ENCODE measurements around the gene SFRP5. TPM values are rescaled to one million over a fixed set of nuclear protein-coding genes. Genes with fewer than 3 reads are reported as not detected.
A peak's percentile ranks its signal among the peaks of the same experiment; 100 is the strongest.

Gene SFRP5
- total and polyA plus RNA-seq, 2 of the 13 experiments (the other 11 are each of a cell fraction or from before 2014, with no cell fraction given) = 0.32 to 1.7 TPM

DNA sequence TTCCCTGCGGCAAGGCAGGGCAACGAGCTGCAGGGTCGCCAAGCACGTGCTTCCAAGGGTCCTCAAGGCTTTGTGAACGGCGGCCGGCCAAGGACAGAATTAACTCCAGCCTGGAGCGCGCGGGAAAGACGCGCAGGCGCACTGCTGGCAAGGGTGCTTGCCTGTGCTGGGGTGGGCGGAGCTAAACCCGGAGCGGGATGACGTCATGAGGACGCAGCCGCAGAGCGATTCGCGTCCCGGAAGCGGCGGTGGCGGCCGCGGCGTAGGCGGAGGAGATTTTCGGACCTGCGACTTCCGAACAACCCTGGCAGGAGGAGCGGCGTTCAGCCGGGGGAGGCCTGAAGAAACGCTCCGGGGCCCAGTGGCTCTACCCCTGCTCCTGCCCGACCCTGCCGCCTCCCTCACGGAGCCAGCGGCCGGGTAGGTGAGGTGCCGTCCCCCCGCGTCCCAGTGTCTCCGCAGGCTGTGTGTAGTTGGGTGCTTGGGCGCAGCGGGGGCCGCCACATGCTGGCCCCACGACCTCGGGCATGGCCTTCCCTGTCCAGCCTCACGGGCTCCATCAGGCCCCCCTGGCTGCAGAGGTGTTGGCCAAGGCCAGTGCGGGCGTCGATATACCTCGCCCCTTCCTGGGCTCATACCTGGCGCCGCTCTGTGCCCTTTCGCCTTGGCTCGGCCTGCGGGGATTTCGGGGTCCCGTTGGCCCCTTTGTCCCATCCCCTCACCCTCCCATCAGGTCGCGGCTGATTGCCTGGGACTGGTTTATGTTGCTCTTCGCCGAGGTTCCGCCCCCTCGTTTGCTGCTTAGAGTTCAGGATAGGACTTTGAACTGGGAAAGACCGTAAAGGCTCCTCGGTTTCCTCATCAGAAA is 34.7 kb downstream of the SFRP5 start, which contains the start of gene ZFYVE27 (continued):
- TF ChIP-seq, protein P1, sequence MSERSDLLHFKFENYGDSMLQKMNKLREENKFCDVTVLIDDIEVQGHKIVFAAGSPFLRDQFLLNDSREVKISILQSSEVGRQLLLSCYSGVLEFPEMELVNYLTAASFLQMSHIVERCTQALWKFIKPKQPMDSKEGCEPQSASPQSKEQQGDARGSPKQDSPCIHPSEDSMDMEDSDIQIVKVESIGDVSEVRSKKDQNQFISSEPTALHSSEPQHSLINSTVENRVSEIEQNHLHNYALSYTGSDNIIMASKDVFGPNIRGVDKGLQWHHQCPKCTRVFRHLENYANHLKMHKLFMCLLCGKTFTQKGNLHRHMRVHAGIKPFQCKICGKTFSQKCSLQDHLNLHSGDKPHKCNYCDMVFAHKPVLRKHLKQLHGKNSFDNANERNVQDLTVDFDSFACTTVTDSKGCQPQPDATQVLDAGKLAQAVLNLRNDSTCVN (CRISPR knock-in tag; IDR thresholded peaks at IDR 0.05; ENCODE audit: borderline replicate concordance) = peak; percentile 71
- TF ChIP-seq FOXA1 (IDR thresholded peaks at IDR 0.05) (no peak), FOXA1 (CRISPR knock-in tag; IDR thresholded peaks at IDR 0.05) (0 out of 2 replicates have a peak, but pooled peaks have one; percentile 5), MTA1 (CRISPR knock-in tag; IDR thresholded peaks at IDR 0.05; ENCODE audit: borderline replicate concordance) (no peak; the same call in 1 of the 2 replicates), KAT7 (CRISPR knock-in tag; IDR thresholded peaks at IDR 0.05; ENCODE audit: borderline replicate concordance) (peak; percentile 89), KLF6 (CRISPR knock-in tag; IDR thresholded peaks at IDR 0.05) (peak; percentile 99), CBX2 (IDR thresholded peaks at IDR 0.05; ENCODE audit: low read depth, low read length) (no peak), CBX2 (CRISPR knock-in tag; IDR thresholded peaks at IDR 0.05; ENCODE audit: low read depth) (0 out of 2 replicates have a peak, but pooled peaks have one; percentile 76), TBX2 (CRISPR knock-in tag; IDR thresholded peaks at IDR 0.05; ENCODE audit: borderline replicate concordance) (peak; percentile 85), ZSCAN31 (CRISPR knock-in tag; IDR thresholded peaks at IDR 0.05; ENCODE audit: low read depth) (peak; percentile 83; the same call in 1 of the 2 replicates), ZNF775 (CRISPR knock-in tag; IDR thresholded peaks at IDR 0.05; ENCODE audit: borderline replicate concordance) (0 out of 2 replicates have a peak, but pooled peaks have one; percentile 67), ZNF350 (CRISPR knock-in tag; IDR thresholded peaks at IDR 0.05; ENCODE audit: borderline replicate concordance, low read depth) (peak; percentile 85)
- TF ChIP-seq, protein P2, sequence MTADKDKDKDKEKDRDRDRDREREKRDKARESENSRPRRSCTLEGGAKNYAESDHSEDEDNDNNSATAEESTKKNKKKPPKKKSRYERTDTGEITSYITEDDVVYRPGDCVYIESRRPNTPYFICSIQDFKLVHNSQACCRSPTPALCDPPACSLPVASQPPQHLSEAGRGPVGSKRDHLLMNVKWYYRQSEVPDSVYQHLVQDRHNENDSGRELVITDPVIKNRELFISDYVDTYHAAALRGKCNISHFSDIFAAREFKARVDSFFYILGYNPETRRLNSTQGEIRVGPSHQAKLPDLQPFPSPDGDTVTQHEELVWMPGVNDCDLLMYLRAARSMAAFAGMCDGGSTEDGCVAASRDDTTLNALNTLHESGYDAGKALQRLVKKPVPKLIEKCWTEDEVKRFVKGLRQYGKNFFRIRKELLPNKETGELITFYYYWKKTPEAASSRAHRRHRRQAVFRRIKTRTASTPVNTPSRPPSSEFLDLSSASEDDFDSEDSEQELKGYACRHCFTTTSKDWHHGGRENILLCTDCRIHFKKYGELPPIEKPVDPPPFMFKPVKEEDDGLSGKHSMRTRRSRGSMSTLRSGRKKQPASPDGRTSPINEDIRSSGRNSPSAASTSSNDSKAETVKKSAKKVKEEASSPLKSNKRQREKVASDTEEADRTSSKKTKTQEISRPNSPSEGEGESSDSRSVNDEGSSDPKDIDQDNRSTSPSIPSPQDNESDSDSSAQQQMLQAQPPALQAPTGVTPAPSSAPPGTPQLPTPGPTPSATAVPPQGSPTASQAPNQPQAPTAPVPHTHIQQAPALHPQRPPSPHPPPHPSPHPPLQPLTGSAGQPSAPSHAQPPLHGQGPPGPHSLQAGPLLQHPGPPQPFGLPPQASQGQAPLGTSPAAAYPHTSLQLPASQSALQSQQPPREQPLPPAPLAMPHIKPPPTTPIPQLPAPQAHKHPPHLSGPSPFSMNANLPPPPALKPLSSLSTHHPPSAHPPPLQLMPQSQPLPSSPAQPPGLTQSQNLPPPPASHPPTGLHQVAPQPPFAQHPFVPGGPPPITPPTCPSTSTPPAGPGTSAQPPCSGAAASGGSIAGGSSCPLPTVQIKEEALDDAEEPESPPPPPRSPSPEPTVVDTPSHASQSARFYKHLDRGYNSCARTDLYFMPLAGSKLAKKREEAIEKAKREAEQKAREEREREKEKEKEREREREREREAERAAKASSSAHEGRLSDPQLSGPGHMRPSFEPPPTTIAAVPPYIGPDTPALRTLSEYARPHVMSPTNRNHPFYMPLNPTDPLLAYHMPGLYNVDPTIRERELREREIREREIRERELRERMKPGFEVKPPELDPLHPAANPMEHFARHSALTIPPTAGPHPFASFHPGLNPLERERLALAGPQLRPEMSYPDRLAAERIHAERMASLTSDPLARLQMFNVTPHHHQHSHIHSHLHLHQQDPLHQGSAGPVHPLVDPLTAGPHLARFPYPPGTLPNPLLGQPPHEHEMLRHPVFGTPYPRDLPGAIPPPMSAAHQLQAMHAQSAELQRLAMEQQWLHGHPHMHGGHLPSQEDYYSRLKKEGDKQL (CRISPR knock-in tag; IDR thresholded peaks at IDR 0.05; ENCODE audit: low read depth) = peak; percentile 63; the same call in 1 of the 2 replicates
- TF ChIP-seq, protein P3, sequence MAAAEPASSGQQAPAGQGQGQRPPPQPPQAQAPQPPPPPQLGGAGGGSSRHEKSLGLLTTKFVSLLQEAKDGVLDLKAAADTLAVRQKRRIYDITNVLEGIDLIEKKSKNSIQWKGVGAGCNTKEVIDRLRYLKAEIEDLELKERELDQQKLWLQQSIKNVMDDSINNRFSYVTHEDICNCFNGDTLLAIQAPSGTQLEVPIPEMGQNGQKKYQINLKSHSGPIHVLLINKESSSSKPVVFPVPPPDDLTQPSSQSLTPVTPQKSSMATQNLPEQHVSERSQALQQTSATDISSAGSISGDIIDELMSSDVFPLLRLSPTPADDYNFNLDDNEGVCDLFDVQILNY (CRISPR knock-in tag; conservative IDR thresholded peaks at IDR 0.05) = peak; percentile 86
- TF ChIP-seq, protein P4, sequence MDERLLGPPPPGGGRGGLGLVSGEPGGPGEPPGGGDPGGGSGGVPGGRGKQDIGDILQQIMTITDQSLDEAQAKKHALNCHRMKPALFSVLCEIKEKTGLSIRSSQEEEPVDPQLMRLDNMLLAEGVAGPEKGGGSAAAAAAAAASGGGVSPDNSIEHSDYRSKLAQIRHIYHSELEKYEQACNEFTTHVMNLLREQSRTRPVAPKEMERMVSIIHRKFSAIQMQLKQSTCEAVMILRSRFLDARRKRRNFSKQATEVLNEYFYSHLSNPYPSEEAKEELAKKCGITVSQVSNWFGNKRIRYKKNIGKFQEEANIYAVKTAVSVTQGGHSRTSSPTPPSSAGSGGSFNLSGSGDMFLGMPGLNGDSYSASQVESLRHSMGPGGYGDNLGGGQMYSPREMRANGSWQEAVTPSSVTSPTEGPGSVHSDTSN (CRISPR knock-in tag; IDR thresholded peaks at IDR 0.05) = no peak
- TF ChIP-seq, protein P5, sequence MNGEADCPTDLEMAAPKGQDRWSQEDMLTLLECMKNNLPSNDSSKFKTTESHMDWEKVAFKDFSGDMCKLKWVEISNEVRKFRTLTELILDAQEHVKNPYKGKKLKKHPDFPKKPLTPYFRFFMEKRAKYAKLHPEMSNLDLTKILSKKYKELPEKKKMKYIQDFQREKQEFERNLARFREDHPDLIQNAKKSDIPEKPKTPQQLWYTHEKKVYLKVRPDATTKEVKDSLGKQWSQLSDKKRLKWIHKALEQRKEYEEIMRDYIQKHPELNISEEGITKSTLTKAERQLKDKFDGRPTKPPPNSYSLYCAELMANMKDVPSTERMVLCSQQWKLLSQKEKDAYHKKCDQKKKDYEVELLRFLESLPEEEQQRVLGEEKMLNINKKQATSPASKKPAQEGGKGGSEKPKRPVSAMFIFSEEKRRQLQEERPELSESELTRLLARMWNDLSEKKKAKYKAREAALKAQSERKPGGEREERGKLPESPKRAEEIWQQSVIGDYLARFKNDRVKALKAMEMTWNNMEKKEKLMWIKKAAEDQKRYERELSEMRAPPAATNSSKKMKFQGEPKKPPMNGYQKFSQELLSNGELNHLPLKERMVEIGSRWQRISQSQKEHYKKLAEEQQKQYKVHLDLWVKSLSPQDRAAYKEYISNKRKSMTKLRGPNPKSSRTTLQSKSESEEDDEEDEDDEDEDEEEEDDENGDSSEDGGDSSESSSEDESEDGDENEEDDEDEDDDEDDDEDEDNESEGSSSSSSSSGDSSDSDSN (CRISPR knock-in tag; IDR thresholded peaks at IDR 0.05) = peak; percentile 72
